ENCODE measurements around the gene ANKRD17.
A peak's percentile ranks its signal among the peaks of the same experiment; 100 is the strongest.

Gene ANKRD17

DNA sequence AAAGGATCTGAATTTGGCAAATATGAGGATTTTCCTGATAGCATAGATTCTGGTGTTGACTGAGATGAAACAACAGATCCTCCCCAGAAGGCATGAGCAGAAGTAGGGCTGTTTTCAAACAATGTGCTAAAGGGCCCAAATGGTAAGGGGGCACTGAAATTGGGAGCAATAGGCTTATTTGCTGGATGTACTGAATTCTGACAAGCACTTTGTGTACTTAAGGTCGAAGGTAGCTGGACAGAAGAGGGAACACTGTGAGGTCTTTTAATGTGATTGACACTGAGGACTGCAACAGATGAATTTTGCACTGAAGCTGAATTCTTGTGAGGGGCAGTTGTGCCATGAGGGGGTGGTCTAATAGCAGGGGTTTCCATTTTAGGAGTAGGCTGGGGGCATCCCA lies 167.9 kb downstream of the ANKRD17 start:
- no peak for TF ChIP-seq CTCF (IDR thresholded peaks at IDR 0.05)
- H3K36me3 ChIP-seq = peaks cover 50% of the 10 kb centered on the region
- H3K27me3 ChIP-seq = no peaks in the 10 kb centered on the region

DNA sequence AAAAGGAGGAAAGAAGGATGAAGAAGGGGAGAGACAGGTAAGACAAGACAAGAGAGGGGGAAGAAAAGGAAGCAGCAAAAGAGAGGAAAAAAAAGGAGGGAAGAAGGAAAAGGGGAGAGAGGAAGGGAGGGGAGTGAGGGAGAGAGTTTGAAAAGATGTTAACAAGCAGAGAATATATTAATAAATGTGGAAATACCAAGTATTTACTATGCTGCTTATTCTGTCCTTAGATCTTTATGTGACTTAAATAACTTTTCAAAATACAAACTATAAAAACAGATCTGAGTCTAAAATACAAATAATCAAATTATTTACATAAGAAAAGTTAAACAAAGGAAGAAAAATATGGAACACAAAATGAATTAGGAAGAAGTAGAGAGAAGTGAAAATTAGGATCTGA lies 170.7 kb downstream of the ANKRD17 start:
- TF ChIP-seq CTCF (IDR thresholded peaks at IDR 0.05) = no peak
- H3K36me3 ChIP-seq = peaks cover 40% of the 10 kb centered on the region
- H3K27ac ChIP-seq = no peak overlapping the region
- no peaks in the 10 kb centered on the region for H3K27me3 ChIP-seq
- no peaks in the 10 kb centered on the region for H3K9me3 ChIP-seq
- H3K4me1 ChIP-seq (ENCODE audit: control insufficient read depth in 1 of 2, insufficient read depth in 1 of 2, low read depth in 1 of 2, low read length in 1 of 2) = peaks cover 0 to 2% of the 10 kb centered on the region in 2 experiments
- no peak overlapping the region for H3K4me3 ChIP-seq (ENCODE audit: low read depth in 1 of 2, low read length in 1 of 2)

More for the DNA sequence above, 167.9 kb downstream of the ANKRD17 start:
- no peak overlapping the region for H3K27ac ChIP-seq
- no peaks in the 10 kb centered on the region for H3K9me3 ChIP-seq
- no peak overlapping the region for H3K4me3 ChIP-seq (ENCODE audit: low read depth in 1 of 2, low read length in 1 of 2)
- H3K4me1 ChIP-seq (ENCODE audit: control insufficient read depth in 1 of 2, insufficient read depth in 1 of 2, low read depth in 1 of 2, low read length in 1 of 2) = peaks cover 0 to 2% of the 10 kb centered on the region in 2 experiments

DNA sequence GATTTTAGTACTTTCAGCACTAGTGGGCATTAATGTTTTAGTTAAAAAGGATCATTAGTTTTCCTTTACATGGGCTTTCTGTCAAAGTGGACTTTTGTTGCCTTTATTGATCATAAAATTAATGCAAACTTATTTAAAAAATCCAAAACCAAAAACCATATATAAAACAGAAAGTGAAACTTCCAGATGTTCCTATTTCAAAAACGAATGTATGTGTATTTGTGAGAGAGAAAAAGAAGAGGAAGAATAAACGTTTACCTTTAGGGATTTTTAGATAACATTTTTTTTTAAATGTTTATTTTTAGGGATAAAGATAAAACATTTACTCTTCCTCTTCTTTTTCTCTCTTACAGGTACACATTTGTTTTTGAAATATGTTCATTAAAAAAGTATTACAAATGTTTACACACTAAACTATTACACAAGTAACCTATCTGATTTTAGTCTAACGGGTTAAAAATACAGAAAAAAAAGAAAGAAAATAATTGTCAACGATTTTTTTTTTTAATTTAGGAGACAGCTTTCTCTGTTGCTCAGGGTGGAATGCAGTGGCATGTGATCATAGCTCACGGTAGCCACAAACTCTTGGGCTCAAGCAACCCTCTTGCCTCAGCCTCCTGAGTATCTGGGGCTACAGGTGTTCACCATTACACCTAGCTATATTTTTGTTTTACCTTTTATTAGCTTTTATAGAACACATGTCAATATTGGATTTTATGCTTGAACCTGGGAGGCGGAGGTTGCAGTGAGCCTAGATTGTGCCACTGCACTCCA lies 172.3 kb downstream of the ANKRD17 start:
- H3K4me1 ChIP-seq (ENCODE audit: control insufficient read depth in 1 of 2, insufficient read depth in 1 of 2, low read depth in 1 of 2, low read length in 1 of 2) = peaks cover 0 to 2% of the 10 kb centered on the region in 2 experiments
- H3K4me3 ChIP-seq (ENCODE audit: low read depth in 1 of 2, low read length in 1 of 2) = peak overlapping the region in 1 of 2 experiments; percentile 45
- H3K27me3 ChIP-seq = no peaks in the 10 kb centered on the region
- TF ChIP-seq CTCF (IDR thresholded peaks at IDR 0.05) = no peak
- H3K9me3 ChIP-seq = no peaks in the 10 kb centered on the region
- peak overlapping the region; percentile 55 for H3K27ac ChIP-seq
- H3K36me3 ChIP-seq = peaks cover 27% of the 10 kb centered on the region

GRCh38 chr4:73080789-73081188 lies 177.8 kb downstream of the ANKRD17 start:
- Histone ChIP-seq H3K9me3 (no peaks in the 10 kb centered on the region), H3K36me3 (peaks cover 53% of the 10 kb centered on the region), H3K27me3 (no peaks in the 10 kb centered on the region), H3K27ac (no peak overlapping the region), H3K4me3 (ENCODE audit: low read depth in 1 of 2, low read length in 1 of 2) (no peak overlapping the region), H3K4me1 (ENCODE audit: control insufficient read depth in 1 of 2, insufficient read depth in 1 of 2, low read depth in 1 of 2, low read length in 1 of 2) (no peaks in the 10 kb centered on the region)
- no peak for TF ChIP-seq CTCF (IDR thresholded peaks at IDR 0.05)

GRCh38 chr4:73075832-73076231 lies 182.8 kb downstream of the ANKRD17 start:
- Histone ChIP-seq H3K4me3 (ENCODE audit: low read depth in 1 of 2, low read length in 1 of 2) (no peak overlapping the region), H3K36me3 (peaks cover 56% of the 10 kb centered on the region), H3K9me3 (no peaks in the 10 kb centered on the region), H3K27ac (no peak overlapping the region), H3K4me1 (ENCODE audit: control insufficient read depth in 1 of 2, insufficient read depth in 1 of 2, low read depth in 1 of 2, low read length in 1 of 2) (no peaks in the 10 kb centered on the region), H3K27me3 (no peaks in the 10 kb centered on the region)
- no peak for TF ChIP-seq CTCF (IDR thresholded peaks at IDR 0.05)

Measured in neutrophil (primary cell).